Choroid plexus epithelial cell (primary cell): ENCODE results near the gene FOXP1.
A peak's percentile ranks its signal among the peaks of the same experiment; 100 is the strongest.

Experiments used
- DNase-seq: peaks from one replicate; pipeline ENCODE4 v3.0.0-alpha.2; 2010; ENCODE audit warnings: low read depth
- H3K4me3 ChIP-seq: 2 replicates; pipeline ENCODE4 v1.5.1; 2011; ENCODE audit warnings: low read depth, mild to moderate bottlenecking, control low read depth, low read length, moderate library complexity
- TF ChIP-seq, protein P1 (sequence below): conservative IDR thresholded peaks from 2 replicates; pipeline ENCODE4 v1.5.1; 2011; ENCODE audit warnings: low read depth, mild to moderate bottlenecking, control low read depth, inconsistent platforms, low read length, moderate library complexity

FOXP1 gene

DNA sequence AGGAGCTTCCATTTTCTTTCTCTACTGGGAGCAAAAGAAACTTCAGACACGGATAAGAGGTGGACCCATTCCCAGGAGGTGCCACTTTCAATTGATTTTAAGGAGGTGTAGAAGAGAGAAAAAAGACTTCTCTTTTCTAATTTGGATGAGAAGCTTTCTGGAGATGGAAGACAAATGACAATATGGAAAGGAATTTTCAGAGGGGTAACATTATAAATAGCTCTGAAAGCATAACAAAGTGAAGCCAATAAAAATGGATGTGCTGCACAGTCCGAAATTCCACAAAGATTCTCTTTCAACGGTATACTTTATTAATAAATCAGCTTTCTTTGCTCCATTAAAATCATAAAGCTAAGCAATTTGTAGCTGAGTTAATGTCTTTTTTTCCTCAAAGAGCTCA is 663.9 kb downstream of the FOXP1 start:
- DNase-seq, result peak; percentile 4
- TF ChIP-seq, protein P1, sequence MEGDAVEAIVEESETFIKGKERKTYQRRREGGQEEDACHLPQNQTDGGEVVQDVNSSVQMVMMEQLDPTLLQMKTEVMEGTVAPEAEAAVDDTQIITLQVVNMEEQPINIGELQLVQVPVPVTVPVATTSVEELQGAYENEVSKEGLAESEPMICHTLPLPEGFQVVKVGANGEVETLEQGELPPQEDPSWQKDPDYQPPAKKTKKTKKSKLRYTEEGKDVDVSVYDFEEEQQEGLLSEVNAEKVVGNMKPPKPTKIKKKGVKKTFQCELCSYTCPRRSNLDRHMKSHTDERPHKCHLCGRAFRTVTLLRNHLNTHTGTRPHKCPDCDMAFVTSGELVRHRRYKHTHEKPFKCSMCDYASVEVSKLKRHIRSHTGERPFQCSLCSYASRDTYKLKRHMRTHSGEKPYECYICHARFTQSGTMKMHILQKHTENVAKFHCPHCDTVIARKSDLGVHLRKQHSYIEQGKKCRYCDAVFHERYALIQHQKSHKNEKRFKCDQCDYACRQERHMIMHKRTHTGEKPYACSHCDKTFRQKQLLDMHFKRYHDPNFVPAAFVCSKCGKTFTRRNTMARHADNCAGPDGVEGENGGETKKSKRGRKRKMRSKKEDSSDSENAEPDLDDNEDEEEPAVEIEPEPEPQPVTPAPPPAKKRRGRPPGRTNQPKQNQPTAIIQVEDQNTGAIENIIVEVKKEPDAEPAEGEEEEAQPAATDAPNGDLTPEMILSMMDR, result no peak

GRCh38 chr3:70919091-70919490 is 664.4 kb downstream of the FOXP1 start:
- DNase-seq, result peak; percentile 62
- H3K4me3 ChIP-seq, result no peak overlapping the region
- TF ChIP-seq, protein P1, result no peak

More for the DNA sequence above, 663.9 kb downstream of the FOXP1 start:
- no peak overlapping the region for H3K4me3 ChIP-seq

GRCh38 chr3:70916375-70917055 is 667.0 kb downstream of the FOXP1 start:
- DNase-seq, result no peak
- TF ChIP-seq, protein P1, result no peak
- no peak overlapping the region for H3K4me3 ChIP-seq

- TF ChIP-seq, protein P1, result no peak
- no peak overlapping the region for H3K4me3 ChIP-seq
Observed at GRCh38 chr3:70914862-70915261, 668.7 kb downstream of the FOXP1 start.

DNA sequence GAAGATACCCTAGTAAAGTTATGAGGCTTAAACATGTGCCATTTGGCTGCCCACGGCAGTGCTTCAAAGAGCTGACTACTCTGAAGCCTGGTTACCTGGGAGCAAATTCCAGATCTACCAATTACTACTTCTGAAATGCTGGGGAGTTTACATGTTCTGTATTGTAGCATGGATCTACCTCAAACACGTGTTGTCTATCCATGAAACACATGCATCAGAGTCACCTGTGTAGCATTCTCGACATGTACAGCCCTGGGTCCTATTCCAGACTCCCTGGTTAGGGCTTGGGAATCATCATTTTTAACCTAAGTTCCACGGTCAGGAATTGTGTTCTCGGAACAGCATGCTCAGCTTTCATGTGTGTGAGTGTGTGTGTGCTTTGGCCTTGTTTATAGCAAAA is 671.8 kb downstream of the FOXP1 start:
- DNase-seq, result no peak
- TF ChIP-seq, protein P1, result no peak
- no peak overlapping the region for H3K4me3 ChIP-seq

More at GRCh38 chr3:70914862-70915261, 668.7 kb downstream of the FOXP1 start:
- DNase-seq, result no peak

- DNase-seq, result no peak
- TF ChIP-seq, protein P1, result no peak
- no peak overlapping the region for H3K4me3 ChIP-seq
Observed at GRCh38 chr3:70905491-70905890, 678.0 kb downstream of the FOXP1 start.
